Stimulated activated CD4-positive, alpha-beta T cell treated with anti-CD3 and anti-CD28 coated beads, Interleukin-4, amount 100 ng/mL, for 4 hours (primary cell): ENCODE measurements around the gene NCOA1.
"Not testable (repeated sequence)": the region's sequence is repeated elsewhere in the genome, so short reads cannot be mapped to it uniquely, and the experiment has no call there.

ENCODE experiments used
- DNase-seq, 2 experiments: peaks; one replicate each; pipeline ENCODE4 v3.0.0-alpha.2; 2020

Gene NCOA1

DNA sequence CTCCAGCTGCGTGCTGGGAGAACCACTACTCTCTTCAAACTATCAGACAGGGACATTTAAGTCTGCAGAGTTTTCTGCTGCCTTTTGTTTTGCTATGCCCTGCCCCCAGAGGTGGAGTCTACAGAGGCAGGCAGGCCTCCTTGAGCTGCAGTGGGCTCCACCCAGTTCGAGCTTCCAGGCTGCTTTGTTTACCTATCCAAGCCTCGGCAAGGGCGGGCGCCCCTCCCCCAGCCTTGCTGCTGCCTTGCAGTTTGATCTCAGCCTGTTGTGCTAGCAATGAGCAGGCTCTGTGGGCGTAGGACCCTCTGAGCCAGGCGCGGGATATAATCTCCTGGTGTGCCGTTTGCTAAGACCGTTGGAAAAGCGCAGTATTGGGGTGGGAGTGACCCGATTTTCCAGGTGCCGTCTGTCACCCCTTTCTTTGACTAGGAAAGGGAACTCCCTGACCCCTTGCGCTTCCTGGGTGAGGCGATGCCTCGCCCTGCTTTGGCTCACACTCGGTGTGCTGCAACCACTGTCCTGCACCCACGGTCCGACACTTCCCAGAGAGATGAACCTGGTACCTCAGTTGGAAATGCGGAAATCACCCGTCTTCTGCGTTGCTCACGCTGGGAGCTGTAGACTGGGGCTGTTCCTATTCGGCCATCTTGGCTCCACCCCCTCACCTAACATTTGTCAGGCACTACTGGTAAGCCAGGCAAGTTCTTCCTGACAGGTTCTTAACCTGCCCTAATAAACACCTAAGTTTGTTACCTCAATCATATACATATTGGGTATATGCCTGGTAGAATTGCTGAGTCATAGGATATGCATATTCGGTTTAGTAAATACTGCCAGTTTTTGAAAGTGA lies 315.0 kb downstream of the NCOA1 start:
- DNase-seq = not testable (repeated sequence)

DNA sequence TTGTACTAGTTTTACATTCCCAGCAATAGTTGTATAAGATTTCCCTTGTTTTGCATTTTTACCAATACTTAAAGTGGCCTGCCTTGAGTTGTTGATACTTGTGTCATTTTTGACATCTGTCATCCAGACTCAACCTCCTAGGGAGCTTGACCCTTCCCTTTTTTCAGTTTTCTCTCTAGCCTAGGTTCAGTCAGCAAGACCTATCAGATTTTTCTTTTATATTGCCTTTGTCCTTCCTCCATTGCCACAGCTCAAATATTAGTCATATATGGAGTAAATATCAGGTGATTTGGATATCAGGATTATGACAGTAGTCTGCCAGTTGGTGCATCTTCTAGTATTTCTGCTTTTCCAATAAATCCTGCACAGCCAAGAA lies 315.6 kb downstream of the NCOA1 start:
- no peak for DNase-seq

DNA sequence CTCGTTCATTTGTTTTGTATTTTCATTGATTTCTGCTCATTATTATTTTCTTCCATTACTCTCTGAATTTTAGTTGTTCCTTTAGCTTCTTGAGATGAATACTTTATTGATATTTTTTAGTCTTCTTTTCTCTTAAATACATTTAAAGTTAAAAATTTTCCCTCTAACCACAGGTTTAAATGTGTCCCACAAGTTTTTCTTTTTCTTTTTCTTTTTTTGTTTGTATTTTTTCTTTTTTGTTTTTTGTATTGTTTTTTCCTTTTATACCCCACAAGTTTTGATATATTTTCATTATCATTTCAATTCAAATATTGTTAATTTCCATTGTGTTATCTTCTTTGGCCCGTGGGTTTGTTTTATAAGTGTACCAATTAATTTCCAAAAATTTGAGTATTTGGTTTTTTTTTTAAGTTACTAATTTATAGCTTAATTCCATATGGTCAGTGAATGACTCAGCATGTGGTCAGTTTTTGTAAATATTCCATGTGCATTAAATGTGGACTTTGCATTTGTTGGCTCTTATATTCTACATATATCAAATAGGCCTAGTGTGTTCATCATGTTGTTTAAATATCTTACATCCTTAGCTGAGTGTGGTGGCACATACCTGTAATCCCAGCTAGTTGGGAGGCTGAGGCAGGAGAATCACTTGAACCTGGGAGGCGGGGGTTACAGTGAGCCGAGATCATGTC lies 318.4 kb downstream of the NCOA1 start:
- DNase-seq = no peak

DNA sequence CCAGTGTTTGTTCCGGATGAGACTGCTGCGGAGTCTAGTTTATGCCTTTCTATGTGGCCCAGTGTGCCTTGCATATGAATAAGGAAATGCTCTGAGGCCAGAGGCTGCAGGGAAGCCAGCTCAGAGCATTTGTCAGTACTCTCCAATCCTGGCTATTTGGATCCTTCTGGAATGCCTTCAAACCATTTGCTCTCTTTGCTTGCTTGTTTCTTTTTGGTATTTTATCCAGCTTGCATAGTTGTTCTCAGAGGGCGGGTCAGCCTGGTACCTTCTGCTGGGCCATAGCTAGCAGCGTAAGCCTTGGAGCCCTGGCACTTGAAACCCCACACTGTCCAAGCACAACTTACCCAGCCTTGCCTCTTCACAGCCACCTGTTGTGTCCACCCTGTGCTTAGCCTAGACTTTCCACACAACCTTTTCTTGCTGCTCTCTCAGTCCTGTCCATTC lies 322.7 kb downstream of the NCOA1 start:
- no peak for DNase-seq

DNA sequence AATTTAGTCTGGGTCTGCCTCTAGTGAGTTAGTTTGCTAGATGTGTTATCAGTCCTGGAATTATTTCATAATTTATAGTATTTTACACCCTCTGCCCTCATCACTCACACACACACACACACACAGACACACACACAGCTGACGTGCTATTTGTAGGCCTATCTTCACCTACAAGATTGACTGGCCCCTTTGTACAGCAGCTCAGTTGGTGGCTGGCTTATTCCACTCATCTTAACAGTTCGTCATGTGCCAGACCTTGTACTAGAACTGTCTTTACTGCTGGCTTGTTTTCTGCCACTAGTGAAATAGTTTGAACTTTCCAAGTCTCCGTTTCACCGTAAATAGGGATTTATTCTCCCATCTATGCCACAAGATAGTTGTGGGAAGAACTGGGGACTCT lies 323.5 kb downstream of the NCOA1 start:
- DNase-seq = no peak

DNA sequence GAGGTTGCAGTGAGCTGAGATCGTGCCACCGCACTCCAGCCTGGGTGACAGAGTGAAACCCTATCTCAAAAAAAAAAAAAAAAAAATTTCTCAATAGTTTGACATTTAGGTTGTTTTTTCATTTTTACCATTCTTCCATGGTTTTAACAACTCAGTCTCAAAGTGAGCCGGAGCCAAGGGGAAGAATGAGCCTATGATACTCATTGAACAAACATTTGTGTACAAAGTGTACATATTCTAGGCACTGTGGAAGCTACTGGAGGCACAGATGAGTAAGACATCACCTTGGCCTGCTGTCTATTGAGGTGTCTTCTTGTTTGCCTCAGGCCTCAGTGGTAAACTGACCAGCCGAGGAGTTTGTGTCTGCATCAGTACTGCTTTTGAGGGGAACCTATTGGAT lies 324.1 kb downstream of the NCOA1 start:
- DNase-seq = no peak

DNA sequence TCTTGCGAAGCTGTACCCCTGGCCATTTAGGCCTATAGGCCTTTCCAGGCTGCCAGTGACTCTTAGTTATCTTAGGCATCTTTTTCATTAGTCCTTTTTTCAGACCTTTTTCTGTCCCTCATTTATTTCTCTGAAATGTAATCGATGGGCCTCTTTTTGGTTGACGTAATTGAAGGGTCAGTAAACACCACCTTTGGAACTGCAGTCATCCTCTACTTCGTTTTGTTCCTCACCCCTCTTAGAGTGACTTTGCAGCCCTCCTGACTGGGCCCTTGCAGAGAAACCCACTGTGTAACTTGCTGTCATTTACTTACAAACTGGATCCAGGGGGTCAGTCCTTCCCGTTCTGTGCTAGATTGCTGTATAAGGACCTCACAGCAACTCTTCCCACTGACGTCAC lies 325.4 kb downstream of the NCOA1 start:
- no peak for DNase-seq

DNA sequence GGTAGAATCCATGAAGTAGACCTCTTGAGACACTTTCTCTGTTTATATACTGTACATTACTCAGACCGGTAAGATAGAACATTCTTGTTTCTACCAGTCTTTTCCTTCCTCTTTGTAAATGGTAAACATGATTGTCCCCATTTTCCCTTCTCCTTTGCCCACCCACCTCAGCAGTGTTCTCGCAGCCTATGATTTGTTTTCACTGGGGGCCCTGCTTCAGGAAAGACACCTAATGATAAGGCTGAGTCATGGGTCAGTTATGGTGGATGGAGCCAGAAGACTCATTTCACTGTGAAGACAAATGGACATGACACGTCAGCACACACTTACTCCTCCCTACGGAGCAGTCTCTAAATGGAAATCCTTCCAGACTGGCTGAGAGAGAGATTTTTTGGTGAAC lies 325.8 kb downstream of the NCOA1 start:
- no peak for DNase-seq

DNA sequence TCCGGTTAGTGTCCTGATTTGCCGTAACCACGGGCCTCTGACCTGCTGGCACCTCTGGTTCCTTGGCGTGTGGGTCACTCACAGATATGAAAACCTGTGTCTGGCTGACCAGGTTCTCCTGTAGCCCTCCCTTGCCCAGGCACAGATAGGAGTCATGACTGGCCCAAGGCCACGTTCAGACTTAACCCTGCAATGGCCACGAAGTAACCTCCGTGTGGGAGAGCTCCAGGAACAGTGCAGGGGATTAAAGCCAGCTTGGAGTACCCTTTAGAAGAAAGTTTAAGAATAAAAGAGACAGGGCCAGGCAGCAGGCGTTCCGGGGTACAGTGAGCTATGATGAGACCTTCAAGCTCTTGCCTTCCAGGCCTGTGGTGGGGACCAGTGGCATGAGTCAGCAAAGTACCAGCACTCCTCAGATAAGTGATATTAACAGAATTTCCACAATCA lies 327.7 kb downstream of the NCOA1 start:
- no peak for DNase-seq

DNA sequence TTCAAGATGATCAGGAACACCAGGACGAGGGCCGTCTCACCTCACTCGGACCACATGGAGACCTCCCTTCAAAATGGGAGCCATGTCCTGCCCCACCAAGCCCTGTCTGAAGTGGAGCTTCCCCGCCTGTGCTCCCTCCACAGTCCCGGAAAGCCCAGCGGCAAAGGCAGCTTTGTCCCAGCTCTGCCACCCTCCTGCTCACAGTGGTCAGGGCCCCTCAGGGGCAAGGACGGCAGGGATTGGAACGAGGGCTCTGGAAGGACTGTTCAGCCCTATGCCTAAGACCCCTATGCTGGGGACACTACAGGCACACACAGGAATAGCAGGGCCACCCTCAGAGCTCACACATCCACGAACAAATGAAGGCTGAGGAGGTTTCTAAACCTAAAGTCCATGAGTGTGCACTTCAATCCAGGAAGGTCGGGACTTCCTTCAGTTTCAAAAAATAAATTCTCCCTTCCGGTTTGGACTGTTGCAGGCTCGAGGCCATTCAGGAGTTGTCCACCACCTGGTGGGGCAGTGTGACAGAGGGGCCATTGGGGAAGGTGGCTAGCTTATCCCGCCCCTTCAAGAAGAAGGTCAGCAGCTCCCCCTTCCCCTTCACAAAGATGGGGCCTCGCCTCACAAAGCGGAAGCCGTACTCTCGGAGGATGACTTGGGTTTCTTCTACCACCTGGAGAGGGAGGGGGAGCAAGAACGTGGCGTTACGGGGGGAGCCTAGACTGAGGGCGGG lies 328.6 kb downstream of the NCOA1 start:
- DNase-seq = no peak

DNA sequence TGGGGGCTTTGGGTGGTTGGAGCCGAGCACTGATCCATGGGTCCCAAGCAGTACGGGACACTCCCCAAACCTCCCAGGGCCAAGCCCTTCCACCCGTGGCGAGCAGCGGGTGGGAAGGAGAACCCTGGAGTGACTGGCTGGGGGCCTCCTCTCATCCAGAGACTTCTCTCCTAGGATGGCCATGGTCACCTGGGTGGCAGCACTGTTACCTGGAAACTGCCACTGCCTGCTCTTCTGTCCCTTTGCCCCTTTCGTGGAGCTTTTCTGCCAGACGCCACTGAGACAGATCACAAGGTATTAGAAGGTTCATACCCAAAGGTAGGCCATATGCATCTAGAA lies 329.1 kb downstream of the NCOA1 start:
- no peak for DNase-seq
